ENCODE measurements around the gene SPNS2.
A peak's percentile ranks its signal among the peaks of the same experiment; 100 is the strongest.

The SPNS2 gene

DNA sequence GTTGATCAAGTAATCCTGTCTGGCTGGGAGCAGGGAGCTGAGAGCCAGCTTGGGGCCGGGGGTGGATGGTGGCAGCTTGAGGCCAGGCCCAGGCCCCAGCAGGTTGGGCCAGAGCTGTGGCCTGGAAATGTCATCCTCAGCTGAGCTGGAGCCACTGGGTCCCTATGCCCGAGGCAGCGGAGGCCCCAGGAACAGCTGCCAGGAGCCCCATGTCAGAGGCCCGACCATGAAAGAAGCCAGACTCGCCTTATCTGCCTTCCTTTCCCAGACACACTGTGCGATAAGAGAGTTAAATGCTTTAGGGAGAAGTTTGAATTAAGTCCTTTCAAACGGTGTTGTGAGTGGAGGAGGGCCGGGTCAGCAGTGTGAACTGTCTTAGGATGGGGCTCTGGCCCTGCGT is 89.1 kb downstream of the SPNS2 start (continued):
- TF ChIP-seq CSRNP3 (CRISPR knock-in tag; IDR thresholded peaks at IDR 0.05) (no peak), TCF4 (CRISPR knock-in tag; IDR thresholded peaks at IDR 0.05; ENCODE audit: borderline replicate concordance) (peak; percentile 98), ZC3H10 (CRISPR knock-in tag; IDR thresholded peaks at IDR 0.05) (no peak), RARB (CRISPR knock-in tag; IDR thresholded peaks at IDR 0.05) (no peak), BACH2 (CRISPR knock-in tag; IDR thresholded peaks at IDR 0.05; ENCODE audit: borderline replicate concordance) (no peak), TOX (CRISPR knock-in tag; IDR thresholded peaks at IDR 0.05; ENCODE audit: borderline replicate concordance) (no peak), OSR1 (CRISPR knock-in tag; IDR thresholded peaks at IDR 0.05) (no peak), PPARA (CRISPR knock-in tag; IDR thresholded peaks at IDR 0.05; ENCODE audit: borderline replicate concordance) (no peak), ZFP30 (CRISPR knock-in tag; IDR thresholded peaks at IDR 0.05) (0 out of 2 replicates have a peak, but pooled peaks have one; percentile 7), ISL1 (CRISPR knock-in tag; IDR thresholded peaks at IDR 0.05) (peak; percentile 47; the same call in 1 of the 2 replicates)
- TF ChIP-seq, protein P1, sequence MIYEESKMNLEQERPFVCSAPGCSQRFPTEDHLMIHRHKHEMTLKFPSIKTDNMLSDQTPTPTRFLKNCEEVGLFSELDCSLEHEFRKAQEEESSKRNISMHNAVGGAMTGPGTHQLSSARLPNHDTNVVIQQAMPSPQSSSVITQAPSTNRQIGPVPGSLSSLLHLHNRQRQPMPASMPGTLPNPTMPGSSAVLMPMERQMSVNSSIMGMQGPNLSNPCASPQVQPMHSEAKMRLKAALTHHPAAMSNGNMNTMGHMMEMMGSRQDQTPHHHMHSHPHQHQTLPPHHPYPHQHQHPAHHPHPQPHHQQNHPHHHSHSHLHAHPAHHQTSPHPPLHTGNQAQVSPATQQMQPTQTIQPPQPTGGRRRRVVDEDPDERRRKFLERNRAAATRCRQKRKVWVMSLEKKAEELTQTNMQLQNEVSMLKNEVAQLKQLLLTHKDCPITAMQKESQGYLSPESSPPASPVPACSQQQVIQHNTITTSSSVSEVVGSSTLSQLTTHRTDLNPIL (CRISPR knock-in tag; IDR thresholded peaks at IDR 0.05; ENCODE audit: low read depth) = peak; percentile 39; the same call in 1 of the 2 replicates

DNA sequence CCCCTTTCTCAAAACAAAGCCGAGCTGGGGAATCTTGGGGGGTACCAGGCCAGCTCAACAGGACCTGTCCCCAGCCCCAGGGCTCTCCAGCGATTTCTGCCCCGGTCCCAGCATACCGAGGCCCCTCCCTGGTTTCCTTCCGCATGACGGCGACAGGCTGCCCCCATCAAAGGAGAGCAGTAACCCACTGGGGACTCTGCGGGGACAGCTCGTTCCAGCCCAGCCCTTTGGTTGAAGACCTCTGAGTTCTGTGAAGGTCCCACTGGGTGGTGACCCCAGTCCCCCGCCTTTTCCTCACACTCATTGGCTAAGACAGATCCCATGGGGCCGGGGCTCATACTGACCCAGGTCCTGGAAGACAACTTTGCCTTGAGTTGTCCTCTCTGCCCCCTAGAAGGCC is 89.7 kb downstream of the SPNS2 start:
- TF ChIP-seq TSHZ2 (CRISPR knock-in tag; IDR thresholded peaks at IDR 0.05) (no peak), ISL1 (CRISPR knock-in tag; IDR thresholded peaks at IDR 0.05) (no peak), ZNF70 (CRISPR knock-in tag; IDR thresholded peaks at IDR 0.05) (no peak)
- no peak for ATAC-seq
